ENCODE results near the gene ZGPAT. TPM values are rescaled to one million over a fixed set of nuclear protein-coding genes. Genes with fewer than 3 reads are reported as not detected.

Gene ZGPAT
- total and polyA plus RNA-seq, 2 of the 13 experiments (the other 11 are each of a cell fraction or from before 2014, with no cell fraction given): 23.0 to 41.9 TPM

DNA sequence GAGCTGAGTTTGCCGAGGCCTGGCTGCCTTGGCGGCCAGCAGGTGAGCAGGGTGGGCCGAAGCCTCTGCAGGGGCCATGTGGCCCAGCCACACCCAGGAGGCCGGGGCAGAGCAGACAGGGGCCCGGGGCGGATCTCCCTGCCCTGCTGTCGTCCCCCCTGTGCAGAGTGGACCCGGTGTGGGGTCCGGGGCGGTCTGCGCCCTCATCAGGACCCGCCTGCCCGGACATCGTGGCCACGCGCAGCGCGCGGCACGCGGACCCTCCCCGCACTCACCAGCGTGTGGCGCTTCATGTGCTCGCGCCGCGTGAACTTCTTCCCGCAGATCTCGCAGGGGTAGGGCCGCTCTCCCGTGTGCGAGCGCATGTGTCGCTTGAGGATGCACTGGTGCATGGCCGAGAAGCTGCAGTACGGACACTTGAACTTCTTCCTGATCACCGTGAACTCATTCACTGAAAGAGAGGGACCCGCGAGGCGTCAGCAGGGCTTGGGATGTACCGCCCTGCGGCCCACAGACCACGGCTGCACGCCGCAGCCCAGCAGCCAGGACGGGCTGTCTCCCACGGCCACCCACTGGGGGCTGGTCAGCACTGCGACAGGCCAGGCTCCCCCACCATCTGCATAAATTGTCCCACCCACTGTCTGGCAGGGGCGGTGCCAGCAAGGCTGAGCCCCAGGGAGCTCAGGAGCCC lies 44.7 kb downstream of the ZGPAT start (continued):
- 0 out of 2 replicates have a peak, but pooled peaks have one; percentile 28 for TF ChIP-seq BRD4 (CRISPR knock-in tag; IDR thresholded peaks at IDR 0.05)
- TF ChIP-seq, protein P1, sequence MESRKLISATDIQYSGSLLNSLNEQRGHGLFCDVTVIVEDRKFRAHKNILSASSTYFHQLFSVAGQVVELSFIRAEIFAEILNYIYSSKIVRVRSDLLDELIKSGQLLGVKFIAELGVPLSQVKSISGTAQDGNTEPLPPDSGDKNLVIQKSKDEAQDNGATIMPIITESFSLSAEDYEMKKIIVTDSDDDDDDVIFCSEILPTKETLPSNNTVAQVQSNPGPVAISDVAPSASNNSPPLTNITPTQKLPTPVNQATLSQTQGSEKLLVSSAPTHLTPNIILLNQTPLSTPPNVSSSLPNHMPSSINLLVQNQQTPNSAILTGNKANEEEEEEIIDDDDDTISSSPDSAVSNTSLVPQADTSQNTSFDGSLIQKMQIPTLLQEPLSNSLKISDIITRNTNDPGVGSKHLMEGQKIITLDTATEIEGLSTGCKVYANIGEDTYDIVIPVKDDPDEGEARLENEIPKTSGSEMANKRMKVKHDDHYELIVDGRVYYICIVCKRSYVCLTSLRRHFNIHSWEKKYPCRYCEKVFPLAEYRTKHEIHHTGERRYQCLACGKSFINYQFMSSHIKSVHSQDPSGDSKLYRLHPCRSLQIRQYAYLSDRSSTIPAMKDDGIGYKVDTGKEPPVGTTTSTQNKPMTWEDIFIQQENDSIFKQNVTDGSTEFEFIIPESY (CRISPR knock-in tag; IDR thresholded peaks at IDR 0.05): peak; percentile 96
- TF ChIP-seq ZNF776 (CRISPR knock-in tag; IDR thresholded peaks at IDR 0.05): 0 out of 2 replicates have a peak, but pooled peaks have one; percentile 19
- TF ChIP-seq TRIM22 (IDR thresholded peaks at IDR 0.05): no peak
- TF ChIP-seq JUNB (CRISPR knock-in tag; IDR thresholded peaks at IDR 0.05; ENCODE audit: borderline replicate concordance): no peak
- peak; percentile 94 for TF ChIP-seq ZBTB38 (CRISPR knock-in tag; IDR thresholded peaks at IDR 0.05)
- TF ChIP-seq FOXK1 (CRISPR knock-in tag; IDR thresholded peaks at IDR 0.05; ENCODE audit: borderline replicate concordance, low read depth): no peak
- TF ChIP-seq TCF12 (IDR thresholded peaks at IDR 0.05): no peak
- no peak for TF ChIP-seq TCF12 (CRISPR knock-in tag; IDR thresholded peaks at IDR 0.05)

DNA sequence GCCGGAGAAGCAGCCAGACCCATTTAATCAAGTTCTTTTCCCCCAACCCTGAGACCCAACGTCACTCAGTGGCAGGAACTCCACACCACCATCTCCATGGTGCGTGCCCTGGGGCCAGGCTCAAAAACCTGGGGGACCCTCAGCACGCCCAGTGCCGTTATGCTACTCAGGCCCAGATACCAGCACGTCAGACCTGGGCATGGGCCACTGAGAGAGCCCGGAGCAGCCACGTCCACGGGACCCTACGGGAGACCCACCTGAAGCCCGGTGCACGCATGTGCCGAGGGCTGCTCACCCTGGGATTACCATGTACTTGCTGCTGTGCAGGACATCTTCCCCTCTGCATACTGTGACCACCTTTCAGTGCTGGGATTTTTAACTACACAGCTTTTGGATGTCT lies 45.5 kb downstream of the ZGPAT start:
- in situ Hi-C loops (cut with HindIII; ENCODE audit: extremely low pct_ligation_motif_present, low pct_unique_long_range_greater_than_20kb): no loop called here
- WGBS (ENCODE audit: low lambda C conversion rate): 88% methylated on average over 13 of the region's 13 CpGs
- CTCF ChIA-PET (ENCODE audit: low intra/inter-chr PET ratio, low total read pairs): no interaction called here
- TF ChIP-seq GABPB1 (CRISPR knock-in tag; IDR thresholded peaks at IDR 0.05): no peak
- no peak for TF ChIP-seq HMG20B (CRISPR knock-in tag; conservative IDR thresholded peaks at IDR 0.05)
- TF ChIP-seq RCOR2 (CRISPR knock-in tag; IDR thresholded peaks at IDR 0.05): no peak
- no peak for TF ChIP-seq HMG20A (CRISPR knock-in tag; IDR thresholded peaks at IDR 0.05; ENCODE audit: borderline replicate concordance)
- TF ChIP-seq, protein P2, sequence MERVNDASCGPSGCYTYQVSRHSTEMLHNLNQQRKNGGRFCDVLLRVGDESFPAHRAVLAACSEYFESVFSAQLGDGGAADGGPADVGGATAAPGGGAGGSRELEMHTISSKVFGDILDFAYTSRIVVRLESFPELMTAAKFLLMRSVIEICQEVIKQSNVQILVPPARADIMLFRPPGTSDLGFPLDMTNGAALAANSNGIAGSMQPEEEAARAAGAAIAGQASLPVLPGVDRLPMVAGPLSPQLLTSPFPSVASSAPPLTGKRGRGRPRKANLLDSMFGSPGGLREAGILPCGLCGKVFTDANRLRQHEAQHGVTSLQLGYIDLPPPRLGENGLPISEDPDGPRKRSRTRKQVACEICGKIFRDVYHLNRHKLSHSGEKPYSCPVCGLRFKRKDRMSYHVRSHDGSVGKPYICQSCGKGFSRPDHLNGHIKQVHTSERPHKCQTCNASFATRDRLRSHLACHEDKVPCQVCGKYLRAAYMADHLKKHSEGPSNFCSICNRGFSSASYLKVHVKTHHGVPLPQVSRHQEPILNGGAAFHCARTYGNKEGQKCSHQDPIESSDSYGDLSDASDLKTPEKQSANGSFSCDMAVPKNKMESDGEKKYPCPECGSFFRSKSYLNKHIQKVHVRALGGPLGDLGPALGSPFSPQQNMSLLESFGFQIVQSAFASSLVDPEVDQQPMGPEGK (CRISPR knock-in tag; IDR thresholded peaks at IDR 0.05): no peak
- TF ChIP-seq HDAC6 (IDR thresholded peaks at IDR 0.05; ENCODE audit: low read depth, low read length): no peak
- TF ChIP-seq ZNF660 (CRISPR knock-in tag; IDR thresholded peaks at IDR 0.05; ENCODE audit: borderline replicate concordance, low read depth): no peak
- no peak for TF ChIP-seq ZEB1 (IDR thresholded peaks at IDR 0.05; ENCODE audit: insufficient replicate concordance, low read depth)
- no peak for TF ChIP-seq BRCA1 (CRISPR knock-in tag; IDR thresholded peaks at IDR 0.05)

More for the DNA sequence above, 45.5 kb downstream of the ZGPAT start:
- peaks cover 0 to 3% of the 10 kb centered on the region in 2 experiments; a peak in 1 of 5 replicates for H3K27me3 ChIP-seq (ENCODE audit: control insufficient read depth in 1 of 2, insufficient read depth in 2 of 2, low read length in 2 of 2)
- ATAC-seq (no peak), DNase-seq (ENCODE audit: low spot score) (no peak), FAIRE-seq (no peak)
- H2AFZ ChIP-seq (ENCODE audit: low read length): no peak overlapping the region
- no peaks in the 10 kb centered on the region for H3K79me2 ChIP-seq (ENCODE audit: insufficient read depth, low read length)
- intact Hi-C loops (cut with micrococcal nuclease; ENCODE audit: unreplicated experiment): no loop called here
- H3K9ac ChIP-seq (ENCODE audit: insufficient read depth, low read depth, low read length): no peak overlapping the region
- no peak overlapping the region for H3K4me2 ChIP-seq (ENCODE audit: low read depth, low read length)
- no peak overlapping the region for H3K4me3 ChIP-seq (replicated peaks in 1 of 3; ENCODE audit: insufficient read depth in 1 of 3, low read depth in 2 of 3, low read length in 3 of 3)
- H3K9me3 ChIP-seq (ENCODE audit: low read length): no peaks in the 10 kb centered on the region
- POLR2A ChIA-PET: no interaction called here
- H3K4me1 ChIP-seq (ENCODE audit: insufficient read depth, low read length): peaks cover 42% of the 10 kb centered on the region
- no peaks in the 10 kb centered on the region for H3K36me3 ChIP-seq (replicated peaks in 1 of 2; ENCODE audit: control insufficient read depth in 1 of 2, insufficient read depth in 2 of 2, low read length in 2 of 2)
- H3K27ac ChIP-seq (ENCODE audit: extremely low read length, insufficient read depth, low read length): no peak overlapping the region
- no peaks in the 10 kb centered on the region for H4K20me1 ChIP-seq (ENCODE audit: insufficient read depth, low read length)
- BruUV-seq (replicated peaks): no TSS peak
